22Rv1 (cell line): ENCODE results near the gene BTBD8.

Source experiments
- CTCF ChIP-seq: fragments of 450-650 bp; IDR thresholded peaks from 2 replicates; pipeline ENCODE4 v1.5.1; 2017; ENCODE audit warnings: mild to moderate bottlenecking
- ZFX ChIP-seq: fragments of 450-650 bp; IDR thresholded peaks from 2 replicates; pipeline ENCODE4 v1.6.1; 2017; ENCODE audit warnings: antibody characterized with exemption, borderline replicate concordance

GRCh38 chr1:92186081-92186480 lies 105.9 kb downstream of the BTBD8 start:
- TF ChIP-seq ZFX (no peak), CTCF (no peak)
